Mesendoderm (in vitro differentiated cells): Measurements from ENCODE around the gene PREX1.

ENCODE experiments used
- DNase-seq: peaks from one replicate; pipeline ENCODE4 v3.0.0; 2013
- H2AK5ac ChIP-seq: 2 replicates; pipeline ENCODE4 v1.6.1; 2013; ENCODE audit warnings: low read length, inconsistent platforms
- H2BK120ac ChIP-seq: 2 replicates; pipeline ENCODE4 v1.6.1; 2013; ENCODE audit warnings: low read depth, mild to moderate bottlenecking, low read length, moderate library complexity, mixed read lengths
- H2BK15ac ChIP-seq: replicated peaks from 2 replicates; pipeline ENCODE4 v1.6.1; 2013; ENCODE audit warnings: low read depth, mild to moderate bottlenecking, moderate library complexity
- H2BK5ac ChIP-seq: 2 replicates; pipeline ENCODE4 v1.6.1; 2013; ENCODE audit warnings: low read length, inconsistent platforms
- H3K18ac ChIP-seq: 2 replicates; pipeline ENCODE4 v1.6.1; 2013; ENCODE audit warnings: mild to moderate bottlenecking, low read length, mixed read lengths
- H3K23ac ChIP-seq: one replicate; pipeline ENCODE4 v1.6.1; 2013; ENCODE audit warnings: low read length
- H3K27ac ChIP-seq: 2 replicates; pipeline ENCODE4 v1.5.1; 2013; ENCODE audit warnings: low read depth, mild to moderate bottlenecking, inconsistent platforms, low read length, moderate library complexity
- H3K27me3 ChIP-seq: 2 replicates; pipeline ENCODE4 v1.6.1; 2013; ENCODE audit warnings: low read length, control low read depth, mild to moderate bottlenecking, inconsistent platforms; ENCODE audit not compliant: insufficient read depth, poor library complexity
- H3K36me3 ChIP-seq: 2 replicates; pipeline ENCODE4 v1.6.1; 2013; ENCODE audit warnings: low read length, inconsistent platforms; ENCODE audit not compliant: control insufficient read depth, insufficient read depth
- H3K4ac ChIP-seq: one replicate; pipeline ENCODE4 v1.6.1; 2013; ENCODE audit warnings: low read depth, mild to moderate bottlenecking, low read length, moderate library complexity
- H3K4me1 ChIP-seq: 2 replicates; pipeline ENCODE4 v1.6.1; 2013; ENCODE audit warnings: low read depth, low read length, inconsistent platforms; ENCODE audit not compliant: control insufficient read depth
- H3K4me2 ChIP-seq: 2 replicates; pipeline ENCODE4 v1.6.1; 2013; ENCODE audit warnings: low read length
- H3K4me3 ChIP-seq: 2 replicates; pipeline ENCODE4 v1.5.1; 2013; ENCODE audit warnings: mild to moderate bottlenecking, low read length
- H3K56ac ChIP-seq: one replicate; pipeline ENCODE4 v1.6.1; 2013; ENCODE audit warnings: low read length
- H3K79me1 ChIP-seq: 2 replicates; pipeline ENCODE4 v1.6.1; 2013; ENCODE audit warnings: low read length, inconsistent platforms
- H3K79me2 ChIP-seq: 2 replicates; pipeline ENCODE4 v1.6.1; 2013; ENCODE audit warnings: mild to moderate bottlenecking, low read length; ENCODE audit not compliant: control insufficient read depth, insufficient read depth
- H3K9ac ChIP-seq: 2 replicates; pipeline ENCODE4 v1.6.1; 2013; ENCODE audit warnings: low read length, inconsistent platforms
- H4K5ac ChIP-seq: one replicate; pipeline ENCODE4 v1.6.1; 2013; ENCODE audit warnings: low read length
- H4K8ac ChIP-seq: one replicate; pipeline ENCODE4 v1.6.1; 2013; ENCODE audit warnings: low read depth, mild to moderate bottlenecking, control low read depth, low read length, moderate library complexity
- WGBS: extraction: QIAGEN DNeasy Blood & Tissue Kit; methylation state at CpG from one replicate; pipeline ENCODE4 v1.1.7; 2013; ENCODE audit warnings: low lambda C conversion rate, missing lambda C conversion rate; ENCODE audit not compliant: insufficient coverage; ENCODE audit errors: extremely low coverage; 5-methylcytosine and 5-hydroxymethylcytosine counted together

PREX1 gene

DNA sequence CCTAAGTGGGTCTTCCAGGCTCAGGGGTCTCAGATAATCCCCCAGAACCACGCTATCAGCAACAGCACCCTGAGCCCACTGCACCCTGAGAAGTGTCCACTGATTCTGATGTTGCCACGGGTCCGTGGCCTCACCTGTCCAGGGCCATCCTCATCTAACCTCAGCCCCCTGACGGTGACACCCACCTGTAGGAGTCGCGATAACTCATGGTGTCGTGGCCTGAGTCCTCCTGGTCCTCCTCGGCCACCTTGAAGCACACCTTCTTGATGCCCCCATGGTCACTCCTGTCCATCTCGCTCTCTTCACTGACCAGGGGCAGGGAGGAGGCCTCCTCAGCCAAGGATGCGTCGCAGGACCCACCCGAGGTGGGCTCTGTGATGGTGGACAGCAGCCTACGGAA is 182.1 kb downstream of the PREX1 start:
- H3K36me3 ChIP-seq = peaks cover 25% of the 10 kb centered on the region
- no peak overlapping the region for H3K4me3 ChIP-seq
- no peak overlapping the region for H3K56ac ChIP-seq

GRCh38 chr20:48644286-48644828 is 183.4 kb downstream of the PREX1 start:
- H3K9ac ChIP-seq = no peak overlapping the region

More for the DNA sequence above, 182.1 kb downstream of the PREX1 start:
- H2BK15ac ChIP-seq = no peak overlapping the region
- no peaks in the 10 kb centered on the region for H3K79me1 ChIP-seq
- no peak overlapping the region for H4K8ac ChIP-seq
- H3K9ac ChIP-seq = no peak overlapping the region
- H3K4me2 ChIP-seq = no peak overlapping the region
- H2BK5ac ChIP-seq = no peak overlapping the region
- no CpG with 5 or more reads among the region's 13 CpGs for WGBS
- no peaks in the 10 kb centered on the region for H3K79me2 ChIP-seq
- no peak overlapping the region for H3K23ac ChIP-seq
- H3K27ac ChIP-seq = no peak overlapping the region
- H4K5ac ChIP-seq = no peak overlapping the region
- H3K4me1 ChIP-seq = no peaks in the 10 kb centered on the region
- no peak overlapping the region for H2AK5ac ChIP-seq
- H3K27me3 ChIP-seq = no peaks in the 10 kb centered on the region
- H3K4ac ChIP-seq = no peak overlapping the region
- no peak overlapping the region for H2BK120ac ChIP-seq
- H3K18ac ChIP-seq = no peak overlapping the region
- no peak for DNase-seq

DNA sequence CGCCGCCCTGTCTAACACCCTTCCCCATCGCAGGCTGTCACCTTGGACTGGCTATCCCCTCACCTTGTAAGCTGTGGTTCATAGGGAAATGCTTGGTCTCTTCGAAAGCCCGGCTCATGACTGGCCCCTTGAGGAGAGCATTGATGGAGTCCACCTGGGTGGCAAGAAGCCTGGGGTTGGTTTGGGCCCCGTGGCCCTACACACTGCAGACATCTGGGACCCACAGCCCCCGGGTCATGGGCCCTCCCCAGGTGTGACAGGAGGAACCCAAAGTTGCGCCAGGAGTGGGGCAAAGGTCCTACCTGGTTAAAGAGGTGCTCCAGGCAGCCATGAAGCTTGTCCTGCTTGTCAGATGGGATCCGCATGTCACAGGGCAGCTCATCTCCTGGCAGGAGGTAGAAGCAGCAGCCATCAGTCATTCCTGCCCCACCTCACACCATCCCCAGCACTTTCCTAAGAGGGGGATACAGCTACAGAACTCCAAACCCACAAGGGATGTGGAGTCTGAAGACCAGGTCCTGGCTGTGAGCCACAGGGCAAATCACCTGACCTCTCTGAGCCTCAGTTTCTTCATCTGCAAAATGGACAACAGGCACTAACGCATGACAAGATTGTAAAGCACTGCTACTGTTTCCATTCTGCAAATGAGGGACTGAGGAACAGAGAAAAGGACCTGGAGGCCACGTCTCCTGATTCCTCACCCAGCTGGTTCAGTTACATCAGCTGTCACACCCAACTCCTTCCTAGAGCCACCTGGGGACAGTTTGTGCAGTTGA is 185.5 kb downstream of the PREX1 start:
- no peak for DNase-seq
- H3K79me2 ChIP-seq = no peaks in the 10 kb centered on the region
- no peak overlapping the region for H3K9ac ChIP-seq
- H3K4me2 ChIP-seq = no peak overlapping the region
- peaks cover 22% of the 10 kb centered on the region for H3K36me3 ChIP-seq
- no peak overlapping the region for H3K18ac ChIP-seq
- H3K4me1 ChIP-seq = no peaks in the 10 kb centered on the region
- no peak overlapping the region for H2BK120ac ChIP-seq
- no peak overlapping the region for H2AK5ac ChIP-seq
- WGBS = no CpG with 5 or more reads among the region's 11 CpGs
- H3K79me1 ChIP-seq = no peaks in the 10 kb centered on the region
- H3K27me3 ChIP-seq = no peaks in the 10 kb centered on the region
- H3K23ac ChIP-seq = no peak overlapping the region
- H2BK15ac ChIP-seq = no peak overlapping the region
- H3K4ac ChIP-seq = no peak overlapping the region
- H4K5ac ChIP-seq = no peak overlapping the region
- H3K4me3 ChIP-seq = no peak overlapping the region
- H3K27ac ChIP-seq = no peak overlapping the region
- no peak overlapping the region for H4K8ac ChIP-seq
- no peak overlapping the region for H2BK5ac ChIP-seq
- H3K56ac ChIP-seq = no peak overlapping the region

More at GRCh38 chr20:48644286-48644828, 183.4 kb downstream of the PREX1 start:
- Histone ChIP-seq H3K4ac (no peak overlapping the region), H4K5ac (no peak overlapping the region), H3K56ac (no peak overlapping the region), H3K27me3 (no peaks in the 10 kb centered on the region), H3K4me3 (no peak overlapping the region), H3K18ac (no peak overlapping the region), H2BK5ac (no peak overlapping the region), H3K23ac (no peak overlapping the region), H3K79me2 (no peaks in the 10 kb centered on the region), H3K79me1 (no peaks in the 10 kb centered on the region), H2BK15ac (no peak overlapping the region), H3K4me2 (no peak overlapping the region), H3K36me3 (peaks cover 19% of the 10 kb centered on the region), H4K8ac (no peak overlapping the region), H2AK5ac (no peak overlapping the region), H3K27ac (no peak overlapping the region), H3K4me1 (no peaks in the 10 kb centered on the region), H2BK120ac (no peak overlapping the region)
- no CpG with 5 or more reads among the region's 15 CpGs for WGBS
- no peak for DNase-seq

DNA sequence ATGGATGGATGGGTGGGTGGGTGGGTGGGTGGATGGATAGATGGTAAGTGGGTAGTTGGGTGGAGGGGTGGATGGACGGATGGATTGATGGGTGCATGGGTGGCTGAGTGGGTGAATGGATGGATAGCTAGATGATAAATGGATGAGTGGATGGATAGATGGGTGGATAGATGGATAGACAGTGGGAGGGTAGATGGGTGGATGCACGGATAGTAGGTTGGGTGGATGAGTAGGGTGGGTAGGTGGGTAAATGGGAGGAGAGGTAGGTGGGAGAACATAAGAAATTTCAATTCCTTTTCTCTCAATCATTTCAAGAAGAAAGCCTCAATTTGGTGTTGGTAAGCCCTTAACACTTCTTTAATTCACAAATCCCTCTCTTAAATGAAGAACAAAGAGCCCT is 186.9 kb downstream of the PREX1 start:
- H3K79me1 ChIP-seq = no peaks in the 10 kb centered on the region
- H3K36me3 ChIP-seq = peaks cover 18% of the 10 kb centered on the region
- no peak overlapping the region for H2BK5ac ChIP-seq
- no peak overlapping the region for H2BK120ac ChIP-seq
- no peak overlapping the region for H3K27ac ChIP-seq
- no peak overlapping the region for H3K4me2 ChIP-seq
- no peak for DNase-seq
- no peak overlapping the region for H2BK15ac ChIP-seq
- no peaks in the 10 kb centered on the region for H3K4me1 ChIP-seq
- no peak overlapping the region for H3K18ac ChIP-seq
- H4K5ac ChIP-seq = no peak overlapping the region
- H4K8ac ChIP-seq = no peak overlapping the region
- no peak overlapping the region for H3K56ac ChIP-seq
- no peaks in the 10 kb centered on the region for H3K79me2 ChIP-seq
- WGBS = no CpG with 5 or more reads among the region's 2 CpGs
- H3K27me3 ChIP-seq = no peaks in the 10 kb centered on the region
- no peak overlapping the region for H3K9ac ChIP-seq
- H3K23ac ChIP-seq = no peak overlapping the region
- H2AK5ac ChIP-seq = no peak overlapping the region
- no peak overlapping the region for H3K4ac ChIP-seq
- no peak overlapping the region for H3K4me3 ChIP-seq

GRCh38 chr20:48639899-48640298 is 187.9 kb downstream of the PREX1 start:
- Histone ChIP-seq H3K23ac (no peak overlapping the region), H2BK15ac (no peak overlapping the region), H2BK120ac (no peak overlapping the region), H3K27ac (no peak overlapping the region), H3K27me3 (no peaks in the 10 kb centered on the region), H2BK5ac (no peak overlapping the region), H3K79me2 (no peaks in the 10 kb centered on the region), H3K4me2 (no peak overlapping the region), H3K56ac (no peak overlapping the region), H3K4me3 (no peak overlapping the region), H3K18ac (no peak overlapping the region), H3K4ac (no peak overlapping the region), H2AK5ac (no peak overlapping the region), H3K9ac (no peak overlapping the region), H3K36me3 (peaks cover 11% of the 10 kb centered on the region), H4K8ac (no peak overlapping the region), H3K79me1 (no peaks in the 10 kb centered on the region), H3K4me1 (no peaks in the 10 kb centered on the region), H4K5ac (no peak overlapping the region)
- WGBS = no CpG with 5 or more reads among the region's 5 CpGs
- no peak for DNase-seq
